SK-N-SH treated with all-trans-retinoic acid at 6 μM for 48 hours (cell line): ENCODE measurements around the gene ZCCHC7.

Experiments
- ATAC-seq: fragments of 200-7000 bp; cut with Tn5 transposase; 3 replicates; pipeline ENCODE4 v1.9.1; 2020; ENCODE audit warnings: mild to moderate bottlenecking, moderate library complexity
- ARNTL ChIP-seq: fragments of 450-650 bp; formaldehyde crosslinking; IDR thresholded peaks from 2 replicates; pipeline ENCODE4 v1.5.0; 2020; ENCODE audit warnings: low read depth, mild to moderate bottlenecking, moderate library complexity, borderline replicate concordance
- BACH2 ChIP-seq: fragments of 250-450 bp; sonication (Bioruptor Pico); IDR thresholded peaks from 2 replicates; pipeline ENCODE4 v1.9.0; 2021; ENCODE audit warnings: mild to moderate bottlenecking, borderline replicate concordance
- CSDC2 ChIP-seq: fragments of 250-450 bp; sonication (Bioruptor Pico); IDR thresholded peaks from 2 replicates; pipeline ENCODE4 v1.5.0; 2020; ENCODE audit warnings: mild to moderate bottlenecking, moderate library complexity
- GLIS3 ChIP-seq: fragments of 250-450 bp; sonication (Bioruptor Pico); IDR thresholded peaks from 2 replicates; pipeline ENCODE4 v1.5.0; 2020; ENCODE audit warnings: mild to moderate bottlenecking, moderate library complexity
- ISL1 ChIP-seq: fragments of 250-450 bp; sonication (Bioruptor Pico); IDR thresholded peaks from 2 replicates; pipeline ENCODE4 v2.1.2; 2022; ENCODE audit warnings: mild to moderate bottlenecking, moderate library complexity
- OSR1 ChIP-seq: fragments of 250-450 bp; sonication (Bioruptor Pico); IDR thresholded peaks from 2 replicates; pipeline ENCODE4 v1.8.0; 2022; ENCODE audit warnings: moderate library complexity, mild to moderate bottlenecking, inconsistent platforms
- PPARA ChIP-seq: fragments of 250-450 bp; sonication (Bioruptor Pico); IDR thresholded peaks from 2 replicates; pipeline ENCODE4 v1.5.0; 2020; ENCODE audit warnings: mild to moderate bottlenecking, borderline replicate concordance
- RARB ChIP-seq: fragments of 250-450 bp; sonication (Bioruptor Pico); IDR thresholded peaks from 2 replicates; pipeline ENCODE4 v1.8.0; 2021; ENCODE audit warnings: mild to moderate bottlenecking, moderate library complexity
- TCF4 ChIP-seq: fragments of 250-450 bp; sonication (Bioruptor Pico); IDR thresholded peaks from 2 replicates; pipeline ENCODE4 v1.8.0; 2021; ENCODE audit warnings: mild to moderate bottlenecking, moderate library complexity, borderline replicate concordance
- TOX ChIP-seq: fragments of 250-450 bp; sonication (Bioruptor Pico); IDR thresholded peaks from 2 replicates; pipeline ENCODE4 v1.8.0; 2021; ENCODE audit warnings: mild to moderate bottlenecking, moderate library complexity, borderline replicate concordance
- ZC3H10 ChIP-seq: fragments of 250-450 bp; sonication (Bioruptor Pico); IDR thresholded peaks from 2 replicates; pipeline ENCODE4 v1.5.1; 2021; ENCODE audit warnings: mild to moderate bottlenecking, moderate library complexity
- ZFP3 ChIP-seq: fragments of 250-450 bp; sonication (Bioruptor Pico); IDR thresholded peaks from 2 replicates; pipeline ENCODE4 v1.5.0; 2020; ENCODE audit warnings: mild to moderate bottlenecking, moderate library complexity
- ZNF565 ChIP-seq: fragments of 450-650 bp; formaldehyde crosslinking; conservative IDR thresholded peaks from 2 replicates; pipeline ENCODE4 v1.5.0; 2020; ENCODE audit warnings: low read depth, mild to moderate bottlenecking, moderate library complexity
- ZNF70 ChIP-seq: fragments of 450-650 bp; formaldehyde crosslinking; IDR thresholded peaks from 2 replicates; pipeline ENCODE4 v1.5.0; 2020; ENCODE audit warnings: mild to moderate bottlenecking, moderate library complexity
- ZNF8 ChIP-seq: fragments of 450-650 bp; formaldehyde crosslinking; IDR thresholded peaks from 2 replicates; pipeline ENCODE4 v1.5.0; 2020; ENCODE audit warnings: mild to moderate bottlenecking, moderate library complexity
- TF ChIP-seq, protein P1 (sequence below): fragments of 250-450 bp; sonication (Bioruptor Pico); IDR thresholded peaks from 2 replicates; pipeline ENCODE4 v1.8.0; 2021; ENCODE audit warnings: low read depth, mild to moderate bottlenecking, moderate library complexity, borderline replicate concordance
- TF ChIP-seq, protein P2 (sequence below): fragments of 250-450 bp; sonication (Bioruptor Pico); IDR thresholded peaks from 2 replicates; pipeline ENCODE4 v1.5.1; 2021; ENCODE audit warnings: mild to moderate bottlenecking, moderate library complexity
- TF ChIP-seq, protein P3 (sequence below): fragments of 250-450 bp; sonication (Bioruptor Pico); IDR thresholded peaks from 2 replicates; pipeline ENCODE4 v1.8.0; 2020; ENCODE audit warnings: mild to moderate bottlenecking, moderate library complexity, borderline replicate concordance
- TF ChIP-seq, protein P4 (sequence below): fragments of 250-450 bp; sonication (Bioruptor Pico); IDR thresholded peaks from 2 replicates; pipeline ENCODE4 v1.5.0; 2020; ENCODE audit warnings: mild to moderate bottlenecking, moderate library complexity
- TF ChIP-seq, protein P5 (sequence below): fragments of 250-450 bp; sonication (Bioruptor Pico); IDR thresholded peaks from 2 replicates; pipeline ENCODE4 v1.5.1; 2020; ENCODE audit warnings: low read depth, mild to moderate bottlenecking, moderate library complexity

ZCCHC7 gene

DNA sequence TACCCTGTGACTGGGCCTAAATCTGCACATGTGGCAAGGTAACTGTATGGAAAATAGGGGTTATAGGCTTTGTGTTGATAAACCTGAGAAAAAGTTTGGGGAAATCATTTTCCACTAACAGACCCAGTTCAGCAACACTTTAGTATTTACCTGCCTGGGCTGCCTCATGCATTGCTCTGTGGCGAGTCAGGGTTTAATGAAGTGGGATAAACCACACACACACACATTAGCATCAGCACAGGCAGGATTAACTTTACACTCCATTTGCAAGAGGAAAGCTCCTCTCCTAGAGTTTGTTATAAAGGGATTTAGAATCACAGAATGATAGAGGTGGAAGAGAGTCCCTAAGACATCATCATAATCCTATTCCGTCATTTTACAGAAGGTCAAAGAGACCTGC is 20.0 kb upstream of the ZCCHC7 start:
- TF ChIP-seq PPARA (no peak), ARNTL (CRISPR knock-in tag) (no peak), RARB (CRISPR knock-in tag) (no peak), OSR1 (no peak)
- ATAC-seq: no peak

DNA sequence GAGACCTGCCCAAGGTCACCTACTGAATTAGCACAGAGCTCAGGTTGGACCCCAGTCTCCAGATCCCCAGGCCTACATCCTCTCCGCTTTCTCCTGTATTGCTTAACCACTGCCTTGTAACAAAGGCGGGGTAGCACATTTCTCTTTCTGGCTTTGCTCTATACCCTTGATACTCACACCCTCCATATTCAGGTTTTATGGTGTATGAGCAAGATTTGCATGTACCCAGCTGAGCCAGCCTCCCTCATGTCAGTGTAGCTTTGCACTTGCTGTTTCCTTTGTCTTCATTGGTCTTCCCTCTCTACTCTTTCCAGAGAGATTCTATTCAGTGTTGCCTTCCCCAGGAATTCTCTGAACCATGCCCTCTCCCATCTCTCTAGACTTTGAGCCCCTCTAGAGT is 19.6 kb upstream of the ZCCHC7 start:
- no peak for ATAC-seq
- no peak for TF ChIP-seq ISL1 (CRISPR knock-in tag)
- TF ChIP-seq PPARA: no peak
- no peak for TF ChIP-seq TCF4 (CRISPR knock-in tag)
- TF ChIP-seq, protein P1, sequence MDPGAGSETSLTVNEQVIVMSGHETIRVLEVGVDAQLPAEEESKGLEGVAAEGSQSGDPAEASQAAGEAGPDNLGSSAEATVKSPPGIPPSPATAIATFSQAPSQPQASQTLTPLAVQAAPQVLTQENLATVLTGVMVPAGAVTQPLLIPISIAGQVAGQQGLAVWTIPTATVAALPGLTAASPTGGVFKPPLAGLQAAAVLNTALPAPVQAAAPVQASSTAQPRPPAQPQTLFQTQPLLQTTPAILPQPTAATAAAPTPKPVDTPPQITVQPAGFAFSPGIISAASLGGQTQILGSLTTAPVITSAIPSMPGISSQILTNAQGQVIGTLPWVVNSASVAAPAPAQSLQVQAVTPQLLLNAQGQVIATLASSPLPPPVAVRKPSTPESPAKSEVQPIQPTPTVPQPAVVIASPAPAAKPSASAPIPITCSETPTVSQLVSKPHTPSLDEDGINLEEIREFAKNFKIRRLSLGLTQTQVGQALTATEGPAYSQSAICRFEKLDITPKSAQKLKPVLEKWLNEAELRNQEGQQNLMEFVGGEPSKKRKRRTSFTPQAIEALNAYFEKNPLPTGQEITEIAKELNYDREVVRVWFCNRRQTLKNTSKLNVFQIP (CRISPR knock-in tag): no peak
- no peak for TF ChIP-seq ARNTL (CRISPR knock-in tag)
- no peak for TF ChIP-seq TOX (CRISPR knock-in tag)
- TF ChIP-seq ZC3H10 (CRISPR knock-in tag): no peak
- no peak for TF ChIP-seq ZNF70 (CRISPR knock-in tag)
- TF ChIP-seq BACH2: no peak
- TF ChIP-seq GLIS3 (CRISPR knock-in tag): no peak
- TF ChIP-seq, protein P2, sequence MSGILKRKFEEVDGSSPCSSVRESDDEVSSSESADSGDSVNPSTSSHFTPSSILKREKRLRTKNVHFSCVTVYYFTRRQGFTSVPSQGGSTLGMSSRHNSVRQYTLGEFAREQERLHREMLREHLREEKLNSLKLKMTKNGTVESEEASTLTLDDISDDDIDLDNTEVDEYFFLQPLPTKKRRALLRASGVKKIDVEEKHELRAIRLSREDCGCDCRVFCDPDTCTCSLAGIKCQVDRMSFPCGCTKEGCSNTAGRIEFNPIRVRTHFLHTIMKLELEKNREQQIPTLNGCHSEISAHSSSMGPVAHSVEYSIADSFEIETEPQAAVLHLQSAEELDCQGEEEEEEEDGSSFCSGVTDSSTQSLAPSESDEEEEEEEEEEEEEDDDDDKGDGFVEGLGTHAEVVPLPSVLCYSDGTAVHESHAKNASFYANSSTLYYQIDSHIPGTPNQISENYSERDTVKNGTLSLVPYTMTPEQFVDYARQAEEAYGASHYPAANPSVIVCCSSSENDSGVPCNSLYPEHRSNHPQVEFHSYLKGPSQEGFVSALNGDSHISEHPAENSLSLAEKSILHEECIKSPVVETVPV (CRISPR knock-in tag): no peak
- no peak for TF ChIP-seq ZFP3 (CRISPR knock-in tag)
- TF ChIP-seq OSR1: no peak
- no peak for TF ChIP-seq CSDC2
- TF ChIP-seq, protein P3, sequence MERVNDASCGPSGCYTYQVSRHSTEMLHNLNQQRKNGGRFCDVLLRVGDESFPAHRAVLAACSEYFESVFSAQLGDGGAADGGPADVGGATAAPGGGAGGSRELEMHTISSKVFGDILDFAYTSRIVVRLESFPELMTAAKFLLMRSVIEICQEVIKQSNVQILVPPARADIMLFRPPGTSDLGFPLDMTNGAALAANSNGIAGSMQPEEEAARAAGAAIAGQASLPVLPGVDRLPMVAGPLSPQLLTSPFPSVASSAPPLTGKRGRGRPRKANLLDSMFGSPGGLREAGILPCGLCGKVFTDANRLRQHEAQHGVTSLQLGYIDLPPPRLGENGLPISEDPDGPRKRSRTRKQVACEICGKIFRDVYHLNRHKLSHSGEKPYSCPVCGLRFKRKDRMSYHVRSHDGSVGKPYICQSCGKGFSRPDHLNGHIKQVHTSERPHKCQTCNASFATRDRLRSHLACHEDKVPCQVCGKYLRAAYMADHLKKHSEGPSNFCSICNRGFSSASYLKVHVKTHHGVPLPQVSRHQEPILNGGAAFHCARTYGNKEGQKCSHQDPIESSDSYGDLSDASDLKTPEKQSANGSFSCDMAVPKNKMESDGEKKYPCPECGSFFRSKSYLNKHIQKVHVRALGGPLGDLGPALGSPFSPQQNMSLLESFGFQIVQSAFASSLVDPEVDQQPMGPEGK (CRISPR knock-in tag): no peak
- TF ChIP-seq, protein P4, sequence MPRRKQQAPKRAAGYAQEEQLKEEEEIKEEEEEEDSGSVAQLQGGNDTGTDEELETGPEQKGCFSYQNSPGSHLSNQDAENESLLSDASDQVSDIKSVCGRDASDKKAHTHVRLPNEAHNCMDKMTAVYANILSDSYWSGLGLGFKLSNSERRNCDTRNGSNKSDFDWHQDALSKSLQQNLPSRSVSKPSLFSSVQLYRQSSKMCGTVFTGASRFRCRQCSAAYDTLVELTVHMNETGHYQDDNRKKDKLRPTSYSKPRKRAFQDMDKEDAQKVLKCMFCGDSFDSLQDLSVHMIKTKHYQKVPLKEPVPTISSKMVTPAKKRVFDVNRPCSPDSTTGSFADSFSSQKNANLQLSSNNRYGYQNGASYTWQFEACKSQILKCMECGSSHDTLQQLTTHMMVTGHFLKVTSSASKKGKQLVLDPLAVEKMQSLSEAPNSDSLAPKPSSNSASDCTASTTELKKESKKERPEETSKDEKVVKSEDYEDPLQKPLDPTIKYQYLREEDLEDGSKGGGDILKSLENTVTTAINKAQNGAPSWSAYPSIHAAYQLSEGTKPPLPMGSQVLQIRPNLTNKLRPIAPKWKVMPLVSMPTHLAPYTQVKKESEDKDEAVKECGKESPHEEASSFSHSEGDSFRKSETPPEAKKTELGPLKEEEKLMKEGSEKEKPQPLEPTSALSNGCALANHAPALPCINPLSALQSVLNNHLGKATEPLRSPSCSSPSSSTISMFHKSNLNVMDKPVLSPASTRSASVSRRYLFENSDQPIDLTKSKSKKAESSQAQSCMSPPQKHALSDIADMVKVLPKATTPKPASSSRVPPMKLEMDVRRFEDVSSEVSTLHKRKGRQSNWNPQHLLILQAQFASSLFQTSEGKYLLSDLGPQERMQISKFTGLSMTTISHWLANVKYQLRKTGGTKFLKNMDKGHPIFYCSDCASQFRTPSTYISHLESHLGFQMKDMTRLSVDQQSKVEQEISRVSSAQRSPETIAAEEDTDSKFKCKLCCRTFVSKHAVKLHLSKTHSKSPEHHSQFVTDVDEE: no peak
- no peak for TF ChIP-seq RARB (CRISPR knock-in tag)
- TF ChIP-seq, all 23 proteins: peak for 0

DNA sequence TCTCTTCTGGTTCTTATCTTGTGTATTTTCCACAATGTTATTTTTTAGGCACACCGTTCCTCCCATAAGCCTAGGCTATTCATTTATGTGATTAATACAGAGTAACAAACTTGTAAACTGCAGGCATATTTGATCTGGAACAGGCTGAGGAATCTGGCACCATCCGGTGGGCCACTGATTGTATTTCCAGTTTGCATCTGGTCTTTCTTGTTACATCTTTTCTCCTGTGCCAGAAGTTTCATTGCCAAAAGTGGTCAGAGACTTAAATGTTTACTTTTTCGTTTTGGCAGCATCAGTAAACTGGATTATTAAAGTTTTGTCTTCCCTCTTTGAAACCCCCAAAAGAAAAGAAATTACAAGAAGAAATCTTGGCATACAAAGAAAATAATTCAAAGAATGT is 17.9 kb upstream of the ZCCHC7 start:
- no peak for TF ChIP-seq ZNF8
- TF ChIP-seq ARNTL (CRISPR knock-in tag): no peak
- no peak for TF ChIP-seq OSR1
- TF ChIP-seq ZNF70 (CRISPR knock-in tag): no peak
- TF ChIP-seq, protein P5, sequence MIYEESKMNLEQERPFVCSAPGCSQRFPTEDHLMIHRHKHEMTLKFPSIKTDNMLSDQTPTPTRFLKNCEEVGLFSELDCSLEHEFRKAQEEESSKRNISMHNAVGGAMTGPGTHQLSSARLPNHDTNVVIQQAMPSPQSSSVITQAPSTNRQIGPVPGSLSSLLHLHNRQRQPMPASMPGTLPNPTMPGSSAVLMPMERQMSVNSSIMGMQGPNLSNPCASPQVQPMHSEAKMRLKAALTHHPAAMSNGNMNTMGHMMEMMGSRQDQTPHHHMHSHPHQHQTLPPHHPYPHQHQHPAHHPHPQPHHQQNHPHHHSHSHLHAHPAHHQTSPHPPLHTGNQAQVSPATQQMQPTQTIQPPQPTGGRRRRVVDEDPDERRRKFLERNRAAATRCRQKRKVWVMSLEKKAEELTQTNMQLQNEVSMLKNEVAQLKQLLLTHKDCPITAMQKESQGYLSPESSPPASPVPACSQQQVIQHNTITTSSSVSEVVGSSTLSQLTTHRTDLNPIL (CRISPR knock-in tag): no peak
- TF ChIP-seq, protein P3 (CRISPR knock-in tag): no peak
- TF ChIP-seq, protein P4: no peak
- TF ChIP-seq ZNF565: no peak
- TF ChIP-seq, all 23 proteins: peak for 0
- no peak for ATAC-seq
